HUES48 (cell line): Measurements from ENCODE around the gene XRCC6.
A peak's percentile ranks its signal among the peaks of the same experiment; 100 is the strongest.
"Not testable (repeated sequence)": the region's sequence is repeated elsewhere in the genome, so short reads cannot be mapped to it uniquely, and the experiment has no call there.

Experiments
- H3K27ac ChIP-seq: one replicate; pipeline ENCODE4 v1.7.0; 2013; ENCODE audit warnings: low read depth, low read length, inconsistent platforms
- H3K27me3 ChIP-seq: 2 replicates; pipeline ENCODE4 v1.6.1; 2013; ENCODE audit warnings: mild to moderate bottlenecking, low read length; ENCODE audit not compliant: control insufficient read depth, insufficient read depth
- H3K36me3 ChIP-seq: 2 replicates; pipeline ENCODE4 v1.6.1; 2013; ENCODE audit warnings: low read length; ENCODE audit not compliant: control insufficient read depth, insufficient read depth
- H3K4me1 ChIP-seq: 2 replicates; pipeline ENCODE4 v1.6.1; 2013; ENCODE audit warnings: mild to moderate bottlenecking, low read length; ENCODE audit not compliant: control insufficient read depth, insufficient read depth
- H3K4me3 ChIP-seq: 2 replicates; pipeline ENCODE4 v1.5.1; 2013; ENCODE audit warnings: mild to moderate bottlenecking, low read depth, low read length
- H3K9ac ChIP-seq: 2 replicates; pipeline ENCODE4 v1.6.1; 2013; ENCODE audit warnings: mild to moderate bottlenecking, low read depth, low read length, moderate library complexity
- H3K9me3 ChIP-seq: 2 replicates; pipeline ENCODE4 v1.6.1; 2013; ENCODE audit warnings: low read length; ENCODE audit not compliant: control insufficient read depth, insufficient read depth

The XRCC6 gene

GRCh38 chr22:41668971-41669911, 48.1 kb downstream of the XRCC6 start:
- no peak overlapping the region for H3K4me3 ChIP-seq
- H3K36me3 ChIP-seq = peaks cover 32% of the 10 kb centered on the region
- H3K27ac ChIP-seq = peak overlapping the region; percentile 7
- H3K9me3 ChIP-seq = no peaks in the 10 kb centered on the region
- no peak overlapping the region for H3K9ac ChIP-seq
- H3K4me1 ChIP-seq = peaks cover 11% of the 10 kb centered on the region; the same call in 1 of the 2 replicates
- no peaks in the 10 kb centered on the region for H3K27me3 ChIP-seq

GRCh38 chr22:41672096-41672495, 51.0 kb downstream of the XRCC6 start:
- H3K27ac ChIP-seq, H3K4me1 ChIP-seq, H3K9ac ChIP-seq, H3K27me3 ChIP-seq, H3K9me3 ChIP-seq, H3K4me3 ChIP-seq: not testable (repeated sequence)
- H3K36me3 ChIP-seq = peaks cover 44% of the 10 kb centered on the region

- Histone ChIP-seq H3K9ac (no peak overlapping the region), H3K36me3 (peaks cover 51% of the 10 kb centered on the region), H3K4me3 (no peak overlapping the region), H3K27me3 (no peaks in the 10 kb centered on the region), H3K9me3 (no peaks in the 10 kb centered on the region), H3K4me1 (no peaks in the 10 kb centered on the region), H3K27ac (no peak overlapping the region)
These were observed 51.9 kb downstream of the XRCC6 start for GRCh38 chr22:41672780-41673509.

GRCh38 chr22:41674846-41675340, 53.8 kb downstream of the XRCC6 start:
- Histone ChIP-seq H3K4me3 (no peak overlapping the region), H3K27me3 (no peaks in the 10 kb centered on the region), H3K36me3 (peaks cover 70% of the 10 kb centered on the region), H3K27ac (no peak overlapping the region), H3K9ac (no peak overlapping the region), H3K9me3 (no peaks in the 10 kb centered on the region), H3K4me1 (no peaks in the 10 kb centered on the region)

GRCh38 chr22:41676134-41676533, 55.0 kb downstream of the XRCC6 start:
- Histone ChIP-seq H3K9me3 (no peaks in the 10 kb centered on the region), H3K9ac (no peak overlapping the region), H3K4me1 (no peaks in the 10 kb centered on the region), H3K4me3 (no peak overlapping the region), H3K27ac (no peak overlapping the region), H3K27me3 (no peaks in the 10 kb centered on the region), H3K36me3 (peaks cover 78% of the 10 kb centered on the region)

- Histone ChIP-seq H3K27ac (no peak overlapping the region), H3K4me3 (peak overlapping the region; percentile 93), H3K9me3 (no peaks in the 10 kb centered on the region), H3K4me1 (no peaks in the 10 kb centered on the region), H3K27me3 (no peaks in the 10 kb centered on the region), H3K36me3 (peaks cover 45% of the 10 kb centered on the region), H3K9ac (peak overlapping the region; percentile 63)
These were observed 60.5 kb downstream of the XRCC6 start for GRCh38 chr22:41681616-41682015.

GRCh38 chr22:41682033-41682807, 61.1 kb downstream of the XRCC6 start:
- Histone ChIP-seq H3K4me3 (peak overlapping the region; percentile 93), H3K9ac (peak overlapping the region; percentile 63), H3K27ac (peak overlapping the region; percentile 93), H3K36me3 (peaks cover 39% of the 10 kb centered on the region), H3K4me1 (no peaks in the 10 kb centered on the region), H3K9me3 (no peaks in the 10 kb centered on the region), H3K27me3 (no peaks in the 10 kb centered on the region)

- Histone ChIP-seq H3K9ac (peak overlapping the region; percentile 63; the same call in 1 of the 2 replicates), H3K9me3 (no peaks in the 10 kb centered on the region), H3K27me3 (no peaks in the 10 kb centered on the region), H3K36me3 (peaks cover 33% of the 10 kb centered on the region), H3K4me3 (peak overlapping the region; percentile 93), H3K27ac (peak overlapping the region; percentile 93), H3K4me1 (no peaks in the 10 kb centered on the region)
These were observed 62.0 kb downstream of the XRCC6 start for GRCh38 chr22:41683052-41683451.

- H3K36me3 ChIP-seq = peaks cover 27% of the 10 kb centered on the region
- H3K4me3 ChIP-seq = no peak overlapping the region
- no peak overlapping the region for H3K9ac ChIP-seq
These were observed 62.5 kb downstream of the XRCC6 start for GRCh38 chr22:41683616-41684015.

GRCh38 chr22:41684194-41684593, 63.1 kb downstream of the XRCC6 start:
- no peak overlapping the region for H3K9ac ChIP-seq
- no peaks in the 10 kb centered on the region for H3K27me3 ChIP-seq
- H3K4me3 ChIP-seq = no peak overlapping the region
- H3K36me3 ChIP-seq = peaks cover 21% of the 10 kb centered on the region
- H3K9me3 ChIP-seq = no peaks in the 10 kb centered on the region
- H3K4me1 ChIP-seq = no peaks in the 10 kb centered on the region
- H3K27ac ChIP-seq = no peak overlapping the region

More at GRCh38 chr22:41683616-41684015, 62.5 kb downstream of the XRCC6 start:
- H3K4me1 ChIP-seq = no peaks in the 10 kb centered on the region
- H3K27me3 ChIP-seq = no peaks in the 10 kb centered on the region
- no peaks in the 10 kb centered on the region for H3K9me3 ChIP-seq
- no peak overlapping the region for H3K27ac ChIP-seq
